ENCODE data around the gene RRAGB.
"Not testable (repeated sequence)": the region's sequence is repeated elsewhere in the genome, so short reads cannot be mapped to it uniquely, and the experiment has no call there.

RRAGB gene

GRCh38 chrX:55754861-55755294 is 37.3 kb downstream of the RRAGB start:
- intact Hi-C loops (cut with DNase I): no loop called here

DNA sequence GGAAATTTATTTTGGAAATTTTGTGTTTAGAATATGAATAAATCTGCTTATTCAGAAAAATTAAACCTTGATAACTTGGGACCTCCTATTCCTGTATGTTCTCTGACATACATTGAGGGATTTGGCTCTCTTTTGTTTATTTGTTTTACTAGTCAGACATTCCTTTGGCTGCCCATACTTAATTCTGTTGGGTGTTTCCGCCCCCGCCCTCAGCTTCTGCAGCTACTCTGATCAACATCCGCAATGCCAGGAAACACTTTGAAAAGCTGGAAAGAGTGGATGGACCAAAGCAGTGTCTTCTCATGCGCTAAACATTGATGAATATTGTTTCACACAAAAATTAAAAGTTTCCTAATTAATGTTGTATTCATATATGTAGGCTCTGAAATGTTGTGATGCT is 40.5 kb downstream of the RRAGB start:
- intact Hi-C loops (cut with DNase I): no loop called here
- DNase-seq: no peak

More at GRCh38 chrX:55754861-55755294, 37.3 kb downstream of the RRAGB start:
- DNase-seq: no peak

DNA sequence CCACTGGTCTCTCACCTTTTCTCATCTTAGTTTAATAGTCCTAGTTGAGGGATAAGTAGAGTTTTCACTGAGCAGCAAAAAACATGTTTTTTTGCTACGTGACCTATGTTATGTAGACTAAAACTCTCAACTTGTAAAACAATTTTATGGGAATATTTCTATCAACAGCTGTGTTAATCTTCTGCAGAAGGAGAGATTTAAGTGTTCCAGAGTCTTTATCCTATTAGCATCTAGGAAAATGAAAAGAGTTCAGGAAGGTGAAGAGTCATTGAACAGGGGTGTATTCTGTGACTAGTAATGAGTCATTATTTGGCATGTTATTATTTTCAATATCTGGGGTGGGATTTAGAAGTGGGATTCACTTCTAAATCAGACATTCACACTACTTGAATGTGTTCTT is 41.9 kb downstream of the RRAGB start:
- no peak for DNase-seq
- intact Hi-C loops (cut with DNase I): no loop called here

GRCh38 chrX:55767100-55767499 is 49.6 kb downstream of the RRAGB start:
- DNase-seq: no peak
- intact Hi-C loops (cut with DNase I): no loop called here

DNA sequence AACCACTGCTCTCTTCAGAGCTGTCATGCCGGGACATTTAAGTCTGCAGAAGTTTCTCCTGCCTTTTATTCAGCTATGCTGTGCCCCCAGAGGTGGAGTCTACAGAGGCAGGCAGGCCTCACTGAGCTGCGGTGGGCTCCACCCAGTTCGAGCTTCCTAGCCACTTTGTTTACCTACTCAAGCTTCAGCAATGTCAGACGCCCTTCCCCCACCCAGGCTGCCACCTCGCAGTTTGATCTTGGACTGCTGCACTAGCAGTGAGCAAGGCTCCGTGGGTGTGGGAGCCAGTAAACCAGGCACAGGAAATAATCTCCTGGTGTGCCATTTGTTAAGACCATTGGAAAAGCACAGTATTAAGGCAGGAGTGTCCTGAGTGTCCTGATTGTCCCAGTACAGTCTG is 56.9 kb downstream of the RRAGB start:
- intact Hi-C loops (cut with DNase I); DNase-seq: not testable (repeated sequence)

DNA sequence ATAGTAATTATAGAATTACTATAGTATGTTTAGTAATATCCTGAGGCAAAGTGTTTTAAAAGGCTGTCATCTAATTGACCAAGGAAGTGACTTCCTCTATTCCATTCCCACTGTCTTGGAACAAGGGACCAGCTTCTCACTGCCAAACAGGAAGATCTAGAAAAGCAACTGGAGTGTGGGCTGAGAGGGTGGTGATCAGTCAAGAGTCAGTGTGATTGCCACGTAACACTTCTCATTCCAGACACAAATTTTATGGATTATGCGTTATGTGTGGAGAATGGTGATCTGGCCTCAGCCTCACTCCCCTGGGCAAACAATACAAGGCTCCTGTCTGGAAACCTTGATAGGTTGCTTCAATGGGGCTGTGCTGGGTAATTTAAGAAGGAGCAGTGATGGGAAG is 60.0 kb downstream of the RRAGB start:
- intact Hi-C loops (cut with DNase I): no loop called here
- DNase-seq: no peak

DNA sequence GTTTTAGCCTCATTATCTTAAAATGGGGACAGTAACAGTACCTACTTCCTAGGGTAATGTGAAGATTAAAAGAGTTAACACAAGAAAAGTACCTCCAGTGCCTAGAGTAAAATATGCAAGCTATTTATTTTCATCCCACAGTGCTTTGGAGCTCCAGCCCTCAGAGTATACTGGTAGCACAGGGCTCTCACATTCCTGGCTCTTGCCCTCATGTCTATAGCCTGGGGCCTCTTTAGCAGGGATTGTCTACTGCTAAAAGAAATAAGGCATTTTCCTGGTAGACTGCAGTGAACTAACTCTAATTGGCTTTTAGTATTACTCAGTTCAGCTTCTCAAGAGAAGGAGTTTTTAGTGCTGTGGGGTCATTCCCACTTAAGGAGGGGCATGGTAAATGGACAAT is 60.8 kb downstream of the RRAGB start:
- intact Hi-C loops (cut with DNase I): no loop called here
- DNase-seq: no peak

DNA sequence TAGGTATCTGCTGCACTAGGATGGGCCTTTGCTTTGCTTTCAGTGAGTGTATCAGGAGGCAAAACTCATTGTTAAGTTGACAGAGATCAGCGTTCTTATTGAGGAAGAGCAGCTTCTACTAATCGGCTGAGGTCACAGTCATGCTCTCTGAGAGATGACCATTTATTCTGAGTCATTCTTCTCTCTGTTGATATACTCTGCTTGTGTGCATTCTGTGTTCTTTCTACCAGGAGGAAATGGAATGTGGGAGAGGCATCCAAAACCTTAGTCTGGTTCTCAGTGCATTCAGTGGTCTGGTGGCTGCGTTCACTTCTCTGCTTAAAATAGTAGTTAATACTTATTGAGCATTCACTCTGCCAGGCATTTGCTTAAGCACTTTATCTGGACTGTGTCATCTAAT is 66.2 kb downstream of the RRAGB start:
- no peak for DNase-seq
- intact Hi-C loops (cut with DNase I): no loop called here

- intact Hi-C loops (cut with DNase I): no loop called here
- DNase-seq: no peak
Measured at GRCh38 chrX:55787063-55787462, 69.5 kb downstream of the RRAGB start.

GRCh38 chrX:55787727-55788126 is 70.2 kb downstream of the RRAGB start:
- intact Hi-C loops (cut with DNase I): no loop called here
- no peak for DNase-seq

GRCh38 chrX:55794405-55794804 is 76.9 kb downstream of the RRAGB start:
- DNase-seq: no peak
- intact Hi-C loops (cut with DNase I): no loop called here

GRCh38 chrX:55796496-55796895 is 78.9 kb downstream of the RRAGB start:
- intact Hi-C loops (cut with DNase I): no loop called here

GRCh38 chrX:55801811-55802210 is 84.3 kb downstream of the RRAGB start:
- intact Hi-C loops (cut with DNase I): no loop called here
- DNase-seq: peak in 5 of 42 donors; percentile 4 to 36 (median 10)

More at GRCh38 chrX:55796496-55796895, 78.9 kb downstream of the RRAGB start:
- no peak for DNase-seq
